Thyroid gland (tissue), 4 donors: ENCODE results near the gene MRFAP1L1. TPM values are rescaled to one million over a fixed set of nuclear protein-coding genes. Genes with fewer than 3 reads are reported as not detected.
A peak's percentile ranks its signal among the peaks of the same experiment; 100 is the strongest.
"Not testable (repeated sequence)": the region's sequence is repeated elsewhere in the genome, so short reads cannot be mapped to it uniquely, and the experiment has no call there.

ENCODE experiments used
- DNase-seq, 2 donors: peaks; one replicate each; pipeline ENCODE4 v3.0.0-alpha.2; 2019
- H3K27ac ChIP-seq, 3 donors: fragments of 200-600 bp; sonication (generic); 1 replicate in 2 of 3; 2 replicates in 1 of 3; pipeline ENCODE4 v1.5.1; 2016 to 2019; ENCODE audit warnings: mild to moderate bottlenecking in 1 of 3, moderate library complexity in 1 of 3
- H3K27me3 ChIP-seq: fragments of 200-600 bp; sonication (generic); one replicate; pipeline ENCODE4 v1.5.1; 2019
- H3K36me3 ChIP-seq, 2 donors: fragments of 200-600 bp; sonication (generic); one replicate each; pipeline ENCODE4 v1.5.1; 2016 to 2019
- H3K4me1 ChIP-seq, 2 donors: fragments of 200-600 bp; sonication (generic); one replicate each; pipeline ENCODE4 v1.5.1; 2017 to 2019
- H3K4me3 ChIP-seq, 3 donors: fragments of 200-600 bp; sonication (generic); replicated peaks in 1 of 3; 1 replicate in 2 of 3; 2 replicates in 1 of 3; pipeline ENCODE4 v1.5.1; 2016; ENCODE audit warnings: mild to moderate bottlenecking in 1 of 3
- H3K9me3 ChIP-seq: fragments of 200-600 bp; sonication (generic); one replicate; pipeline ENCODE4 v1.5.1; 2017
- CTCF ChIP-seq, 6 experiments: fragments of 200-600 bp in 3 of 6; fragments of 450-650 bp in 3 of 6; sonication (generic) in 3 of 6; IDR thresholded peaks; one replicate each; pipeline ENCODE4 v1.5.1; 2016 to 2019; ENCODE audit warnings: antibody characterized with exemption in 6 of 6, mild to moderate bottlenecking in 2 of 6, inconsistent platforms in 1 of 6, moderate library complexity in 1 of 6
- POLR2A ChIP-seq, 2 donors: fragments of 450-650 bp; IDR thresholded peaks; one replicate each; pipeline ENCODE4 v1.6.1; 2017; ENCODE audit warnings: antibody characterized with exemption in 2 of 2, mild to moderate bottlenecking in 2 of 2, moderate library complexity in 1 of 2
- WGBS, 2 donors: methylation state at CpG; one replicate each; pipeline ENCODE4 v1.1.5; 2017; 5-methylcytosine and 5-hydroxymethylcytosine counted together
- intact Hi-C: fragments of 100-400 bp; cut with DNase I; formaldehyde crosslinking; loops from one replicate; pipeline ENCODE4 v1.15.1; 2023
- total RNA-seq, 4 donors: library from RNA; depleted of rRNA; stranded (reverse); fragments of >200 nt; gene quantifications; one replicate each; pipeline ENCODE4 v1.2.3, GENCODE V29; 2016

The MRFAP1L1 gene
- total RNA-seq, 4 donors from 2014 or later: 70.5 to 93.9 (median 76.2) TPM

GRCh38 chr4:6673660-6674499 is 35.8 kb downstream of the MRFAP1L1 start:
- H3K4me3 ChIP-seq: peak overlapping the region; percentile 28 to 56 (median 33)
- peaks cover 20 to 27% of the 10 kb centered on the region in 2 donors for H3K4me1 ChIP-seq
- WGBS, 2 donors: 1 to 4% methylated on average over 8 to 19 of the region's 89 CpGs
- peak overlapping the region; percentile 71 to 78 (median 76) for H3K27ac ChIP-seq
- H3K9me3 ChIP-seq: no peaks in the 10 kb centered on the region
- no peaks in the 10 kb centered on the region for H3K27me3 ChIP-seq
- TF ChIP-seq POLR2A (IDR thresholded peaks at IDR 0.05) (peak in 1 of 2 donors; percentile 79), CTCF (IDR thresholded peaks at IDR 0.05) (peak in 1 of 6 experiments; percentile 10)
- peaks cover 0 to 6% of the 10 kb centered on the region in 2 donors for H3K36me3 ChIP-seq
- peak; percentile 95 to 96 for DNase-seq
- intact Hi-C loops: loop anchor here (5.0 kb wide), 1 partner anchor 38 kb away; no protein-coding TSS in a partner anchor

- DNase-seq: peak in 1 of 2 donors; percentile 36
- H3K36me3 ChIP-seq, H3K9me3 ChIP-seq, H3K27me3 ChIP-seq: not testable (repeated sequence)
- TF ChIP-seq POLR2A (IDR thresholded peaks at IDR 0.05): peak in 1 of 2 donors; percentile 39
- H3K4me3 ChIP-seq: peak overlapping the region; percentile 28 to 56 (median 33)
- H3K27ac ChIP-seq: peak overlapping the region; percentile 71 to 78 (median 74)
- 25 to 40% methylated on average over 14 of the region's 14 CpGs for WGBS, 2 donors
- H3K4me1 ChIP-seq: peaks cover 20 to 27% of the 10 kb centered on the region in 2 donors
- intact Hi-C loops: loop anchor here (5.0 kb wide), 1 partner anchor 39 kb away; no protein-coding TSS in a partner anchor
Observed at GRCh38 chr4:6673191-6673659, 36.4 kb downstream of the MRFAP1L1 start.

- intact Hi-C loops: loop anchor here (5.0 kb wide), 1 partner anchor 40 kb away; no protein-coding TSS in a partner anchor
- H3K27ac ChIP-seq, DNase-seq, H3K9me3 ChIP-seq, H3K27me3 ChIP-seq, H3K4me3 ChIP-seq, H3K36me3 ChIP-seq: not testable (repeated sequence)
- WGBS, 2 donors: 96 to 99% methylated on average over 5 to 17 of the region's 34 CpGs
- H3K4me1 ChIP-seq: peaks cover 20 to 27% of the 10 kb centered on the region in 2 donors
Observed at GRCh38 chr4:6672541-6673190, 37.0 kb downstream of the MRFAP1L1 start.

- Histone ChIP-seq H3K27me3 (no peaks in the 10 kb centered on the region), H3K9me3 (no peaks in the 10 kb centered on the region), H3K4me1 (peaks cover 20 to 24% of the 10 kb centered on the region in 2 donors), H3K36me3 (peaks cover 0 to 6% of the 10 kb centered on the region in 2 donors), H3K4me3 (no peak overlapping the region), H3K27ac (no peak overlapping the region)
- intact Hi-C loops: loop anchor here (5.0 kb wide), 1 partner anchor 40 kb away; no protein-coding TSS in a partner anchor
- no peak for DNase-seq
- 96 to 99% methylated on average over 18 to 19 of the region's 19 CpGs for WGBS, 2 donors
- TF ChIP-seq CTCF (IDR thresholded peaks at IDR 0.05): no peak
- TF ChIP-seq POLR2A (IDR thresholded peaks at IDR 0.05): no peak
Observed at GRCh38 chr4:6672131-6672530, 37.5 kb downstream of the MRFAP1L1 start.

- WGBS, 2 donors: 83 to 88% methylated on average over 1 of the region's 1 CpG
- DNase-seq: no peak
- H3K4me1 ChIP-seq: peaks cover 19% of the 10 kb centered on the region in 2 donors
- H3K4me3 ChIP-seq: no peak overlapping the region
- no peaks in the 10 kb centered on the region for H3K27me3 ChIP-seq
- no peaks in the 10 kb centered on the region for H3K9me3 ChIP-seq
- no peak for TF ChIP-seq CTCF (IDR thresholded peaks at IDR 0.05)
- no peak for TF ChIP-seq POLR2A (IDR thresholded peaks at IDR 0.05)
- H3K36me3 ChIP-seq: peaks cover 0 to 6% of the 10 kb centered on the region in 2 donors
- no peak overlapping the region for H3K27ac ChIP-seq
- intact Hi-C loops: loop anchor here (5.0 kb wide), 1 partner anchor 41 kb away; no protein-coding TSS in a partner anchor
Observed at GRCh38 chr4:6671648-6672047, 38.0 kb downstream of the MRFAP1L1 start.
